NCI-H187 (cell line): Measurements from ENCODE around the gene WDR75.
"Not testable (repeated sequence)": the region's sequence is repeated elsewhere in the genome, so short reads cannot be mapped to it uniquely, and the experiment has no call there.

Experiments used
- DNase-seq, 2 experiments: peaks; one replicate each; lab custom pipeline; 2025; lab: John Stamatoyannopoulos, UW

WDR75 gene

GRCh38 chr2:189441709-189442074 lies 418 bp downstream of the WDR75 start:
- DNase-seq, result no peak

GRCh38 chr2:189442468-189442867 lies 1.2 kb downstream of the WDR75 start:
- no peak for DNase-seq

GRCh38 chr2:189444322-189444721 lies 3.0 kb downstream of the WDR75 start:
- no peak for DNase-seq

- no peak for DNase-seq
Measured at GRCh38 chr2:189446780-189447179, 5.5 kb downstream of the WDR75 start.

GRCh38 chr2:189454009-189454408 lies 12.7 kb downstream of the WDR75 start:
- DNase-seq, result no peak

GRCh38 chr2:189465076-189465475 lies 23.8 kb downstream of the WDR75 start:
- no peak for DNase-seq

GRCh38 chr2:189465478-189465877 lies 24.2 kb downstream of the WDR75 start:
- DNase-seq, result no peak

GRCh38 chr2:189466046-189466445 lies 24.8 kb downstream of the WDR75 start:
- DNase-seq, result no peak

- DNase-seq, result no peak
Measured at GRCh38 chr2:189466656-189467055, 25.4 kb downstream of the WDR75 start.

GRCh38 chr2:189467160-189467559 lies 25.9 kb downstream of the WDR75 start:
- no peak for DNase-seq

- no peak for DNase-seq
Measured at GRCh38 chr2:189467593-189467992, 26.3 kb downstream of the WDR75 start.

GRCh38 chr2:189474526-189474925 lies 33.3 kb downstream of the WDR75 start:
- DNase-seq, result no peak

GRCh38 chr2:189477756-189478155 lies 36.5 kb downstream of the WDR75 start:
- DNase-seq, result no peak

- DNase-seq, result not testable (repeated sequence)
Measured at GRCh38 chr2:189478289-189478688, 37.0 kb downstream of the WDR75 start.

- DNase-seq, result no peak
Measured at GRCh38 chr2:189481071-189481470, 39.8 kb downstream of the WDR75 start.

GRCh38 chr2:189483571-189483970 lies 42.3 kb downstream of the WDR75 start:
- no peak for DNase-seq

GRCh38 chr2:189483980-189484740 lies 42.9 kb downstream of the WDR75 start:
- DNase-seq, result no peak

- DNase-seq, result no peak
Measured at GRCh38 chr2:189485146-189485545, 43.9 kb downstream of the WDR75 start.

- no peak for DNase-seq
Measured at GRCh38 chr2:189486237-189486770, 45.0 kb downstream of the WDR75 start.

- no peak for DNase-seq
Measured at GRCh38 chr2:189487283-189488007, 46.2 kb downstream of the WDR75 start.

- DNase-seq, result no peak
Measured at GRCh38 chr2:189488008-189488310, 46.7 kb downstream of the WDR75 start.

- DNase-seq, result no peak
Measured at GRCh38 chr2:189492451-189492850, 51.2 kb downstream of the WDR75 start.

- no peak for DNase-seq
Measured at GRCh38 chr2:189498205-189498604, 56.9 kb downstream of the WDR75 start.

GRCh38 chr2:189499137-189499536 lies 57.9 kb downstream of the WDR75 start:
- no peak for DNase-seq
